ENCODE data around the gene TAMALIN. TPM values are rescaled to one million over a fixed set of nuclear protein-coding genes. Genes with fewer than 3 reads are reported as not detected.

Gene TAMALIN
- total and polyA plus RNA-seq, 2 experiments from 2014 or later: 0.34 to 3.0 TPM

- TF ChIP-seq ZNF462 (CRISPR knock-in tag; IDR thresholded peaks at IDR 0.05) (no peak), CREB1 (CRISPR knock-in tag; IDR thresholded peaks at IDR 0.05; ENCODE audit: low read depth) (no peak), ZNF331 (CRISPR knock-in tag; IDR thresholded peaks at IDR 0.05; ENCODE audit: low read depth) (no peak), JUNB (IDR thresholded peaks at IDR 0.05; ENCODE audit: unreplicated experiment) (no peak), EZH2phosphoT487 (IDR thresholded peaks at IDR 0.05; ENCODE audit: unreplicated experiment) (no peak)
These were observed 54.9 kb downstream of the TAMALIN start (continued) for GRCh38 chr12:52061470-52062166.

- no peak overlapping the region for H3K27ac Mint-ChIP-seq
- peaks cover 2% of the 10 kb centered on the region; the same call in 1 of the 3 replicates for H3K4me1 Mint-ChIP-seq
- no peak overlapping the region for H3K4me3 Mint-ChIP-seq
- TF ChIP-seq ETS1 (IDR thresholded peaks at IDR 0.05) (no peak), EZH2phosphoT487 (IDR thresholded peaks at IDR 0.05; ENCODE audit: unreplicated experiment) (no peak), JUNB (IDR thresholded peaks at IDR 0.05; ENCODE audit: unreplicated experiment) (no peak), ZNF114 (CRISPR knock-in tag; IDR thresholded peaks at IDR 0.05) (no peak), POLR2AphosphoS5 (IDR thresholded peaks at IDR 0.05; ENCODE audit: low read depth) (no peak), STAT1 (IDR thresholded peaks at IDR 0.05; ENCODE audit: unreplicated experiment) (no peak), REST (IDR thresholded peaks at IDR 0.05; ENCODE audit: unreplicated experiment) (no peak)
These were observed 55.7 kb downstream of the TAMALIN start for GRCh38 chr12:52062167-52063081.

More at GRCh38 chr12:52062167-52063081, 55.7 kb downstream of the TAMALIN start:
- Histone ChIP-seq H2AFZ (no peak overlapping the region), H3K79me2 (replicated peaks; ENCODE audit: insufficient read depth) (no peaks in the 10 kb centered on the region), H3K4me1 (ENCODE audit: insufficient read depth) (no peaks in the 10 kb centered on the region), H3K9me2 (ENCODE audit: insufficient read depth) (no peaks in the 10 kb centered on the region), H3F3A (replicated peaks; ENCODE audit: low read depth) (no peaks in the 10 kb centered on the region; the same call in 1 of the 2 replicates), H4K20me1 (replicated peaks; ENCODE audit: insufficient read depth) (no peaks in the 10 kb centered on the region), H3K36me3 (ENCODE audit: insufficient read depth) (no peaks in the 10 kb centered on the region), H3K4me2 (no peak overlapping the region), H3K27ac (ENCODE audit: low read depth) (no peak overlapping the region), H3K27me3 (ENCODE audit: insufficient read depth) (no peaks in the 10 kb centered on the region), H3K4me3 (no peak overlapping the region)
- peaks cover 10% of the 10 kb centered on the region for H3K27me3 Mint-ChIP-seq (ENCODE audit: insufficient read depth, low read depth, poor library complexity)
- ATAC-seq (no peak), DNase-seq (ENCODE audit: low spot score) (no peak)
- no peaks in the 10 kb centered on the region for H3K9me3 Mint-ChIP-seq
- H3K36me3 Mint-ChIP-seq (ENCODE audit: low read depth): peaks cover 4% of the 10 kb centered on the region
